Measurements from ENCODE around the gene TNFSF4. TPM values are rescaled to one million over a fixed set of nuclear protein-coding genes. Genes with fewer than 3 reads are reported as not detected.

The TNFSF4 gene
- polyA plus RNA-seq, 1 of the 3 experiments (the other 2 are of a cell fraction), result 25.9 TPM

DNA sequence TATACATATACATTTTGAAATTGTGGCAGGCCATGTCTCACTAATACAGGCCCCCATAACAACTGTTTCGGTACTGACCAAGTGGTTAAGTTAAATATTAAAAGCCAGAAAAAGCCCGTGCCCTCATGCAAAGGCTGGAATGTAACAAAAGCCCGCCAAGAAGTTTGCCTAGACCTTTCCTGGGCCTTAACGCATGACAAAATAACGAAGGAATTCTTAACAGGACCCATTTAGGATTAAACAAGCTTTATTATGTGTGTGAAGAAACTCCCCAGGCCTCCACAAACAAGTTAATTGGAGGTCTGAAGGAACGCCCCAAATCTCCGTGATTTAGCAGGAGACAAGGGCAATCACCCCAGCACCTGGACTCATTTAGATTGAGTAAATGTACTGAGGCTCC is 42.4 kb downstream of the TNFSF4 start:
- TF ChIP-seq YY1 (IDR thresholded peaks at IDR 0.05; ENCODE audit: low read depth) (no peak), USF2 (IDR thresholded peaks at IDR 0.05; ENCODE audit: borderline replicate concordance, low read depth, low read length) (no peak)
- ChIA-PET CTCF (no interaction called here), POLR2A (no interaction called here)
- H3F3A ChIP-seq (replicated peaks; ENCODE audit: insufficient read depth), result peaks cover 8% of the 10 kb centered on the region
- no peak overlapping the region for H3K27ac ChIP-seq (ENCODE audit: low read depth in 2 of 2, low read length in 1 of 2)
- no peaks in the 10 kb centered on the region for H3K27me3 ChIP-seq (ENCODE audit: insufficient read depth)
- H3K4me1 ChIP-seq (ENCODE audit: control insufficient read depth in 1 of 2, insufficient read depth in 2 of 2, low read depth in 1 of 2, low read length in 1 of 2), result no peaks in the 10 kb centered on the region; a peak in 1 of 4 replicates
- no peaks in the 10 kb centered on the region; the same call in 1 of the 2 replicates for H3K9me2 ChIP-seq
- no peak overlapping the region for H2AFZ ChIP-seq (ENCODE audit: low read depth)
- no peaks in the 10 kb centered on the region for H3K79me2 ChIP-seq (ENCODE audit: insufficient read depth)
- no peak overlapping the region for H3K4me2 ChIP-seq
- H3K9me3 ChIP-seq, result no peaks in the 10 kb centered on the region
- no peak overlapping the region for H3K9ac ChIP-seq
- WGBS (ENCODE audit: low lambda C conversion rate), result 59% methylated on average over 7 of the region's 7 CpGs
- H4K20me1 ChIP-seq (ENCODE audit: insufficient read depth), result no peaks in the 10 kb centered on the region
- H3K4me3 ChIP-seq (ENCODE audit: low read depth in 2 of 2, low read length in 1 of 2), result no peak overlapping the region
- no peaks in the 10 kb centered on the region for H3K36me3 ChIP-seq (replicated peaks in 1 of 2; ENCODE audit: control insufficient read depth in 1 of 2, insufficient read depth in 2 of 2, low read length in 1 of 2)
- no peak for DNase-seq

GRCh38 chr1:173164178-173164577 is 43.0 kb downstream of the TNFSF4 start:
- Histone ChIP-seq H3K27me3 (ENCODE audit: insufficient read depth) (no peaks in the 10 kb centered on the region), H3K27ac (ENCODE audit: low read depth in 2 of 2, low read length in 1 of 2) (no peak overlapping the region), H3K4me2 (no peak overlapping the region), H3K9me2 (no peaks in the 10 kb centered on the region; the same call in 1 of the 2 replicates), H4K20me1 (ENCODE audit: insufficient read depth) (no peaks in the 10 kb centered on the region), H3F3A (replicated peaks; ENCODE audit: insufficient read depth) (peaks cover 8% of the 10 kb centered on the region), H3K4me3 (ENCODE audit: low read depth in 2 of 2, low read length in 1 of 2) (no peak overlapping the region), H3K79me2 (ENCODE audit: insufficient read depth) (no peaks in the 10 kb centered on the region), H3K9me3 (no peaks in the 10 kb centered on the region), H2AFZ (ENCODE audit: low read depth) (no peak overlapping the region), H3K9ac (no peak overlapping the region), H3K36me3 (replicated peaks in 1 of 2; ENCODE audit: control insufficient read depth in 1 of 2, insufficient read depth in 2 of 2, low read length in 1 of 2) (no peaks in the 10 kb centered on the region), H3K4me1 (ENCODE audit: control insufficient read depth in 1 of 2, insufficient read depth in 2 of 2, low read depth in 1 of 2, low read length in 1 of 2) (no peaks in the 10 kb centered on the region; a peak in 1 of 4 replicates)
- WGBS (ENCODE audit: low lambda C conversion rate), result 88% methylated on average over 1 of the region's 1 CpG
- POLR2A ChIA-PET, result no interaction called here
- no peak for DNase-seq
- CTCF ChIA-PET, result no interaction called here
- no peak for TF ChIP-seq JUND (IDR thresholded peaks at IDR 0.05)
- TF ChIP-seq, protein P1, sequence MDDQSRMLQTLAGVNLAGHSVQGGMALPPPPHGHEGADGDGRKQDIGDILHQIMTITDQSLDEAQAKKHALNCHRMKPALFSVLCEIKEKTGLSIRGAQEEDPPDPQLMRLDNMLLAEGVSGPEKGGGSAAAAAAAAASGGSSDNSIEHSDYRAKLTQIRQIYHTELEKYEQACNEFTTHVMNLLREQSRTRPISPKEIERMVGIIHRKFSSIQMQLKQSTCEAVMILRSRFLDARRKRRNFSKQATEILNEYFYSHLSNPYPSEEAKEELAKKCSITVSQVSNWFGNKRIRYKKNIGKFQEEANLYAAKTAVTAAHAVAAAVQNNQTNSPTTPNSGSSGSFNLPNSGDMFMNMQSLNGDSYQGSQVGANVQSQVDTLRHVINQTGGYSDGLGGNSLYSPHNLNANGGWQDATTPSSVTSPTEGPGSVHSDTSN (IDR thresholded peaks at IDR 0.05), result no peak
- no peak for TF ChIP-seq USF1 (IDR thresholded peaks at IDR 0.05; ENCODE audit: borderline replicate concordance, low read depth)
- TF ChIP-seq, protein P2, sequence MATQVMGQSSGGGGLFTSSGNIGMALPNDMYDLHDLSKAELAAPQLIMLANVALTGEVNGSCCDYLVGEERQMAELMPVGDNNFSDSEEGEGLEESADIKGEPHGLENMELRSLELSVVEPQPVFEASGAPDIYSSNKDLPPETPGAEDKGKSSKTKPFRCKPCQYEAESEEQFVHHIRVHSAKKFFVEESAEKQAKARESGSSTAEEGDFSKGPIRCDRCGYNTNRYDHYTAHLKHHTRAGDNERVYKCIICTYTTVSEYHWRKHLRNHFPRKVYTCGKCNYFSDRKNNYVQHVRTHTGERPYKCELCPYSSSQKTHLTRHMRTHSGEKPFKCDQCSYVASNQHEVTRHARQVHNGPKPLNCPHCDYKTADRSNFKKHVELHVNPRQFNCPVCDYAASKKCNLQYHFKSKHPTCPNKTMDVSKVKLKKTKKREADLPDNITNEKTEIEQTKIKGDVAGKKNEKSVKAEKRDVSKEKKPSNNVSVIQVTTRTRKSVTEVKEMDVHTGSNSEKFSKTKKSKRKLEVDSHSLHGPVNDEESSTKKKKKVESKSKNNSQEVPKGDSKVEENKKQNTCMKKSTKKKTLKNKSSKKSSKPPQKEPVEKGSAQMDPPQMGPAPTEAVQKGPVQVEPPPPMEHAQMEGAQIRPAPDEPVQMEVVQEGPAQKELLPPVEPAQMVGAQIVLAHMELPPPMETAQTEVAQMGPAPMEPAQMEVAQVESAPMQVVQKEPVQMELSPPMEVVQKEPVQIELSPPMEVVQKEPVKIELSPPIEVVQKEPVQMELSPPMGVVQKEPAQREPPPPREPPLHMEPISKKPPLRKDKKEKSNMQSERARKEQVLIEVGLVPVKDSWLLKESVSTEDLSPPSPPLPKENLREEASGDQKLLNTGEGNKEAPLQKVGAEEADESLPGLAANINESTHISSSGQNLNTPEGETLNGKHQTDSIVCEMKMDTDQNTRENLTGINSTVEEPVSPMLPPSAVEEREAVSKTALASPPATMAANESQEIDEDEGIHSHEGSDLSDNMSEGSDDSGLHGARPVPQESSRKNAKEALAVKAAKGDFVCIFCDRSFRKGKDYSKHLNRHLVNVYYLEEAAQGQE (IDR thresholded peaks at IDR 0.05; ENCODE audit: low read depth, low read length), result no peak
- TF ChIP-seq CHD2 (IDR thresholded peaks at IDR 0.05; ENCODE audit: low read length, partially characterized antibody), result no peak
- no peak for TF ChIP-seq ZBTB33 (IDR thresholded peaks at IDR 0.05; ENCODE audit: borderline replicate concordance, low read depth)
- TF ChIP-seq TCF12 (IDR thresholded peaks at IDR 0.05), result no peak
- no peak for TF ChIP-seq FOXM1 (IDR thresholded peaks at IDR 0.05; ENCODE audit: low read depth)
- no peak for TF ChIP-seq POLR2AphosphoS5 (IDR thresholded peaks at IDR 0.05; ENCODE audit: low read depth, low read length)
- no peak for TF ChIP-seq NFIC (IDR thresholded peaks at IDR 0.05; ENCODE audit: borderline replicate concordance)
- TF ChIP-seq EP300 (IDR thresholded peaks at IDR 0.05; ENCODE audit: borderline replicate concordance in 1 of 2, low read depth in 1 of 2, low read length in 1 of 2), result no peak
- no peak for TF ChIP-seq RCOR1 (IDR thresholded peaks at IDR 0.05; ENCODE audit: low read length)

Measured in SK-N-SH (cell line).